Ramos (cell line): ENCODE results near the gene GYPB.
"Not testable (repeated sequence)": the region's sequence is repeated elsewhere in the genome, so short reads cannot be mapped to it uniquely, and the experiment has no call there.

Experiments used
- in situ Hi-C: fragments of 300-500 bp; cut with MboI; formaldehyde crosslinking; loops from one replicate; pipeline ENCODE4 v1.14.3; 2022; ENCODE audit warnings: low sequenced_read_pairs; ENCODE audit not compliant: unreplicated experiment

GYPB gene

DNA sequence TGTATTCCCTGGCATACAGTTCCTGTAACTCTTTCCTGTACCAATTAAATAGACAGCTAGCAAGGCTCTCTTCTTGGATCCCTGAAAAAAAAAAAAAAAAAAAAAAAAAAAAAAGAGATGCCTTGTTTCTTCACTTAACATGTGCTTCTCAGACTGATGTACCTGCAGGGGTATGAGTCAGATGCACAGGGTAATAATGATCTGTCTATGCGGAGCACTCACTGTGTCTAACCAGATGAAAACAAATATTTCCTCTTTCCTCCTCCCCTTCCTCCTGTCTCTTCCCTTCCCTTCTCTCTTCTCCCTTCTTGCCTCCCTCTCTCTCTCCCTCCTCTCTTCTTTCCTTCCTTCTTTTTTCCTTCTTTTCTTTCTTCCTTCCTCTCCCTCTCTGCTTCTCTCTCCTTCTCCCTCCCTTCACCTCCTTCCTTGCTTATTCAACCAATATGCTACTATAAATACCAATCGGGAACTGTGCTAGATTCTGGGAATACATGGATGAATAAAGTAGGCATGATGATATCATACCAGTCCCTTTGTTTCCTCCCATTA is 3.0 kb downstream of the GYPB start:
- in situ Hi-C loops, result not testable (repeated sequence)

DNA sequence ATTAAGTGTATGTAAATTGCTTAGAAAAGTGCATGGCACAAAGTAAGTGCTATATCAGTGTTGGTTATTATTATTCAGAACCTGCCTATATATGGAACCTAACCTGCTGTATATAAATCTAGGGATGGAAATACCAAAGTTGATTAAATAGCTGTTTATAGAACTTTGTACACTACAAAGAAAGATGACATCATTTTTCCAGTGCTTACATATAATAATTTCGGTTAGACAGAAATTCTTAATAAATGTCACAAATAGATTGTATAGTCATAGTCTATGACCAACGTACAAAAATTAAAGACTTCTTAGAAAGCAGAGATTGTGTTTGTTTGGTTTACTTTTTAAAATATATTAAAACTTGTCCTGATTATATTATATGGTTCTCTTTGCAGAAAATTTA is 4.4 kb downstream of the GYPB start:
- in situ Hi-C loops, result no loop called here

DNA sequence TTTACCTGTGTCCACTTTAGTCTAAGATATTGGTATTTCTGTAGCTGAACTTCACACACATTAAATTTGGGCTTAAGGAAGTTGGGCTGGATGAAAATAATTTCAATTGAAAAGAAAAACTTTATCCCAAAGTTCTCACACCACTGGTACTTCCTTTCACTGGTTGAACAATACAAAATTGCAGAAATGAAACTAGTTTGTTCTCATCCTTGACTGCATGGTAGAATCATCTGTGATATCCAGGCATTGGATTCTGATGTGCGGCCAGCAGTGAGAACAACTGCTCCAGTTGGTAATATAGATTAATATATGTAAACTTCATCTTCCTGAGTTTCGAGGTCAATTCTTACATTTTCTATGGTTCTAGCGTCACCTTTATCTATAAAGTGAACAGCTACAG is 10.6 kb downstream of the GYPB start:
- in situ Hi-C loops, result not testable (repeated sequence)

DNA sequence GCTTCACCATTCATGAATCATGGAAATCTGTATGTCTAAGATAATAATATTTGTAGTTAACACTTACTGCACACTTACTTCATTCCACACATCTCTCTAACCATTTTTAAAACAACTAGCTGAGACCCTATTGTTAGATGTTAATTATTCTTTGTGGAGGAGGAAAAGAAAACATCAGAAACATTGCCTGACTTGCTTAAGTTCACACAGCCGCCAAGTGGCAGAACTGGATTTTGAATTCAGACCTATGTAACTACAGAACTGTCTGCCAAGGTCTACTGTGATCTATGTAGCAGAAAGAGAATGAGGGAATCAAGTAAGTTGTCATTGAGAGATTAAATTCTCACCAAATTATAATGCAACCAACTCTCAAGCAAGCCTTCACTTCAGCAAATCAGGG is 11.2 kb downstream of the GYPB start:
- in situ Hi-C loops, result not testable (repeated sequence)

DNA sequence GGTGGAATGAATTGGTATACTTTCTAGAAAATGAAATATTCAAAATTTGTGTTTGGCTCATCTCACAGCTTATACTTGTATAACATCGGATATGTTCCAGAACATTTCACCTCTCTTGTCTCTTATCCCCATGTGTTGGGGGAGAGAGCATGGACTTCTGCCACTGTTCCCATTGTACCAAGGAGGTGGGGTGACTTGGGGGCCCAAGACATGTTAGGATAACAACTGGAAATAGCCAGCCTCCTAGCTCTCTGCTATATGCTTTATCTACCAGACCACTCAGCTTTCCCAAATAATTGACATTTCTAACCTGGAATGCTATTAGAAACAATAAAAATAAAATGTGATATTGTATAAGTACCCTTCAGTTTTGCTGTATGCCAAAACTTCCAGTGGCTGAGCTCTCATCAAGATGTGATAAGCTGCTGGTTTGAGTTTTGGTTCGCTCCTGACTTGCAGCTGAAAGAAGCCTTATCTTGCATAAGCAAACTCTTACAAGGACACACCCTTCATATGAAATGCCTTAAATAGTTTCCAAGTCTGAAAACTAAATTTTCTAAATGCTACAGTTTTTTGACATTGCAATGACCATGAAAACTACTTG is 12.9 kb downstream of the GYPB start:
- in situ Hi-C loops, result not testable (repeated sequence)

DNA sequence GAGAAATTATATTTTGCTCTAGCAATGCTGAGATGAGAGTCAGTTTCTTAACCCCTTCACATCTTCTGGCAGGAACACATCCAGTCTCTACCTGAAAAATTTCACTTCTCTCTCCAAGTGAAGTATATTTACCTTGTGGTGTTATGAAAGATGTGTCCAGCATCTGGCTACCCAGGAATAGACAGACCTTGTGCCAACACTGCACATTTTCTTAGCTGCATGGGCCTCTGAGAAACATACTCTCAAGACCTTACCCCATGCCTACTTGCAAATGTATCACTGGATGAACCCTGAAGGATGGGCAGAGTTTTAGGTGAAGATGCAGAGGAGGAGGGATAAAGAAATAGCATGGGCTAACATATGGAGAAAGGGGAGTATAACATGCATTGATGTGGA is 13.6 kb downstream of the GYPB start:
- in situ Hi-C loops, result not testable (repeated sequence)

DNA sequence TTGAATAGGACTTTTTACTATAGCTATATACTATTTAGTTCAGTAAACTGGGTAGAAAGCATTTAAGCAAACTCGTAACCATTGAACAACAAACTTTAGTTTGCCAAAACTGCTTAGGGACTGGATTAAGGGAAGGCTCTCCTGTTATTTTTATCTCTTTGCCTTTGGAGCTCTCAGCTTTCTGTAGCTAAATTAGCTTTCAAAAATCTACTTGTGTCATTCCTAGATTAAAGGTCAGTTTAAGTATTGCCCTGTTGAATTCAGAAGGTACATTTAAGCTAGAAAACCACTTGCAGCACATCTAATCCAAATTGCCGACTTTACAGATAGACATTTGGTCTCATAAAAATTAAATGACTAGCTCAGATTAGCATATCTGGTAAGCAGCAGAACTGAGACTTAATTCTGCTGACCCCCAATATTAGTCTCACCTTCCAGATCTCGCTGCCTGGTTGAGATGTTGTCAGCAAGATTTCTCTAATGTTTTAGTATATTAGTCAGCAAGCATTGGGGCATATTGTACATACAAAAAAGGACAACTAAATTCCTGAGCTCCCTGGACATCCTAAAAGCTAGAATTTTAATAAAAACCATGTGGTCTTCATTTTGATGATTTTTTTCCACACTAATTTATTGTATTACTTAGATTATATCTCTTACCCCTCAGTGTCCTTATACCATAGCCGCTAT is 14.2 kb downstream of the GYPB start:
- in situ Hi-C loops, result not testable (repeated sequence)

DNA sequence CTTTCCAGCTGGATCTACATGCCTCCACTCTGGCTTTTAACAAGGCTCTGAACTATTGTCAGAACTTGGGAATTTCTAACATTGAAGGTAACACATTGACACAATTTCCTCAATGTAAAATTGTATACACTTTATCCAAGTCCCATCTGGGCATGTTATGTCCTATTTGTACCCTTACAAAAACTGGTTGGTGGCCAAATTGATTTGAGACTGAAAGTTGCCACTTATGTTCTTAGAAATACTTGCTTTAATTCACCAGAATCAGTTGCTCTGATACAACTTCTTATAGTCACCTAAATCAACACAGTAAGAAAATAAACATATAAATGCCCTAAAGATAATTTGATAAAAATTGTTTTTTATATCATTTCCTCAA is 15.3 kb downstream of the GYPB start:
- in situ Hi-C loops, result not testable (repeated sequence)

DNA sequence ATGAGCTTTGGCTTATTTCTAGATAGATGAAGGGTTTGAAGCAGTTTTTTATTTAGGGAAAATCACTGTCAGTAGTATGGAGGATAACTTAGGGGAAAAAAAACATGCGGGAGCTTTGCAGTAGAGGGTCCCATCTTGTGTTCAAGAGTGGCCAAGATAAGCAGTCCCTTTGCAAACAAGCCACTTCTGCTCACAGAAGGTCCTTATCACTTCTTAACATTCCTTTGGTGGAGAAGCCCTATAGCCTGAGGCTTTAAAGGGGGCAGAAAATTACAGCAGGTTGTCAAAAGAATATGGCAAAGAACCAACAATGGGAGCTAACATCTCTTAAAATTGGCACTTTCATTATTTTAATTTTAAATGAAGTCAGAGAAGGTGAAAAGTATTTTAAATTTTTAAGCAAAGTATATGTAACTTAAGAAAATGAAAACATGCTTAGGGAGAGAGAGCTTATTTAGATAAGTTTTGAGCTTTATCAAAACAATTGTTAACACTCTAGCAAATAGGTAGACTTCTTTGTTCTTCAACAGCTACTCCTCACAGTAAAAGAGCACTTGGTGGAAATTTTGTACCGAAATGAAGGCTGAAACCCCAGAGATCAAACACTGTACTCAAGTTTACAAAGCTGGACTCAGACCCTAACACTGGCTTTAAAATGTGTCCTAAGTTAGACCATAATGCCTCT is 15.8 kb downstream of the GYPB start:
- in situ Hi-C loops, result not testable (repeated sequence)

DNA sequence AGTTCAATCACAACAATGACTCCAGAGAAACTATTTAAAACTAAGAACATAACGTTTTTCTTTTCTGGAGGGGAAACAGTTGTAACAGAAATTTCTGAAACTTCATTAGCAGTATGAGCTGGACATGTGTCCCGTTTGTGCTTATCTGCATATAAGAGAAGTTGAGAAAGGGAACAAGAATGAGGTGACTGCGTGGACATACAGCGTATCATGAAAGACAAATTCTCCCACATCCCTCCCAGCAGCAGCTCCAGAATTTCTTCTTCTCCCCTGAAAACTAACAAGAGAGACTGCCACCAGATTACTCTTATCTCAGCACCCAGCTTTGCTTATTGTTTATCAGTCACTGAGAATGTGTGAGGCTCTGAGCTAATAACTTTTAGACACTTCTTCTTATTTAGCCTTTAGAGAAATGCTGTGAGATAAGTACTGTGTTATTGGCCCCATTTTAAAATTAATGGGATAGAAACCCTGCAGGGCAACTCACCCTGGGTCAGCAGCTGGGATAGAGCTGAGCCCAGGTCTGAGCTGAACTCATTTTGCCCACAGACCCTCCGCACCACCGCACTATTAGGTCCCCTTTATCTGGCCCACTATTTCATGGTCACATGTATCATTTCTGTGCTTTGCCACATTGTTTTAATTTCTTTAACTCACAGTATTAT is 18.7 kb downstream of the GYPB start:
- in situ Hi-C loops, result not testable (repeated sequence)

DNA sequence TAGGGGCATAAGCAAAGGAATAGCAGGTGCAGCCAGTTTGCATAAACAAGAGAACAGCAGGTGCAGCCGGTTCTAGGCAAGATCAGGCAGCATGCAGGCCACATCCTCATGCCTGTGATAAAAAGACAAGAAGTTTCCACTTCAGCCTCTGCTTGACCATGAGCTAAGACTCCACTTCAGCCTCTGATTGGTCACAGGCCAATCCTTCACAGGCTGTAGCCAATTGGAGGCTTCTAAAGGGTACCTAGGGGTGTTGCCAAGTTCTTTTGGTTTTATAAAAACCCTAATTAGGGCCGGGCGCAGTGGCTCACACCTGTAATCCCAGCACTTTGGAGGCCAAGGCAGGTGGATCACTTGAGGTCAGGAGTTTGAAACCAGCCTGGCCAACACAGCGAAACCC is 23.0 kb downstream of the GYPB start:
- in situ Hi-C loops, result not testable (repeated sequence)

DNA sequence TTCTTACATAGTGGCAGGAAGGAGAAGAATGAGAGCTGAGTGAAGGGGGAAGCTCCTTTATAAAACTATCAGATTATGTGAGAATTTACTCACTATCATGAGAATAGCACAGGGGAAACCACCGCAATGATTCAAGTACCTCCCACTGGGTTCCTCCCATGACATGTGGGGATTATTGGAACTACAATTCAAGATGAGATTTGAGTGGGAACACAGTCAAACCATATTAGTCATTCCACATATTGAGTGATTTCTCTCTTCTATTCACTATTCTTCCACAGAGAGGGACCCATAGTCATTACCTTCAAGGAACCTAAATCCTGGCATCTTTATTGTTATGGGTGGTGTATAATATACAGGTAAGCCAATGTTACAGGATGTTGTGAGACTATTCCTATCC is 27.4 kb downstream of the GYPB start:
- in situ Hi-C loops, result not testable (repeated sequence)

DNA sequence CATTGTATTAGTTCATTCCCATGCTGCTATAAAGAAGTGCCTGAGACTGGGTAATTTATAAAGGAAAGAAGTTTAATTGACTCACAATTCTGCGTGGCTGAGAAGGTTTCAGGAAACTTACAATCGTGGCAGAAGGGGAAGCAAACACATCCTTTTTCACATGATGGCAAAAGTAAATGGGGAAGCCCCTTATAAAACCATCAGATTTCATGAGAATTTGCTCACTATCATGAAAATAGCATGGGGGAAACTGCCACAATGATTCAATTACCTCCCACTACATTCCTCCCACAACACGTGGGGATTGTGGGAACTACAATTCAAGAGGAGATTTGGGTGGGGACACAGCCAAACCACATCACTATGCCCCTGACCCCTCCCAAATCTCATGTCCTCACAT is 28.5 kb downstream of the GYPB start:
- in situ Hi-C loops, result not testable (repeated sequence)

DNA sequence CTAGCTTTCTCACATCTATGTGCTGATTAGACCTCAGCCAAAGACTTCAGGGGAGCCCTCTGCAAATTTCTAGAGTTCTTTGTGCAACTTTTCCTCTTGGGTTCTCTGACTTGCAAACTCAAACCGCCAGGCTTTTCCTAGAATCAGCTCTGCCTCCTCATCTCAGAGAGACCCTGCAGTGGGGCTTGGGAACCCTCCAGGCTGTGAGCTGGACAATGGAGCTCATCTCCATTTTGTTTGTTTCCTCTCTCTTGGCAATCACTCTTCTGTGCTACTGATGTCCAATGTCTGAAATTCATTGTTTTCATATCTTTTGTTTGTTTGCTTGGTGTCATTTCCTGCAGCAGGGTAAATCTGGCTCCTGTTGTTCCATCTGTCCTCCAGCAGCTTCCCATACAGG is 33.0 kb downstream of the GYPB start:
- in situ Hi-C loops, result no loop called here

DNA sequence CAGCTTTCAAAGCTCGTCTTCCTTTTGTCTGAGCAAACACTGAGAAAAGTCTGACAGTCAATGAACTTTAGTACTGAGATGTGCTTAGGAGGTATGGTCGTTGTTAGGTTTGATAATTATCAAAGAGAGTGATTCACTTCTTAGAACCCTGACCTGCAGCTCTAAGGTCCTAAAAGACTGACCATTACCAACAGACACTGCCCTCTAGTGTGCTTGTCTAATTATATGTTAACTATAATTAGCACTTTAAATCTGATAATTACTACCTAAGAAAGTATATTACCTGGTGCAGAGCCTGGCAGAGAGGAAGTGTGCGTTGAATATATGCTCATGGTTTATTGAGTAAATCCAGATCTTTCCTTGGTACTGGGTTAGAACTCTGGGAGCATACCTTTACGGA is 38.4 kb downstream of the GYPB start:
- in situ Hi-C loops, result not testable (repeated sequence)

DNA sequence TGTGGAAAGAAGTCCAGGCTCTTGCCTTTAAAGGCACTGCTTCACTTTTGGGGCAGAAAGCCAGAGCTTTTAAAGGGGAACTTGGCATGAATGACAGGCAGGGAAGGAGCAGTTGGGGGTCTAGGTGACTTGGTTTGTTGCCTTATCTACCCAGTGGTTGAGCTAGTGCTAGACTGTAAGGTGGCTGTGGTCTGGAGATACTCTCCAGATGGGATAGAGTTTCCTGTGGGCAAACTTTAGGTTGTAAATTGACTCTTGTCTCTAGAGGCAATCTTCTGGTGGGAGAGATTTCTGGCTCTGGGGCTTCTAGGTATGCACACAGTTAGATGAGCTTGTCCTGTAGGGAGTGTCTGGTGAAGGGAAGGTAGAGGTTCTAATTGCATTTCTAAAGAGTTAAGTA is 43.7 kb downstream of the GYPB start:
- in situ Hi-C loops, result not testable (repeated sequence)

DNA sequence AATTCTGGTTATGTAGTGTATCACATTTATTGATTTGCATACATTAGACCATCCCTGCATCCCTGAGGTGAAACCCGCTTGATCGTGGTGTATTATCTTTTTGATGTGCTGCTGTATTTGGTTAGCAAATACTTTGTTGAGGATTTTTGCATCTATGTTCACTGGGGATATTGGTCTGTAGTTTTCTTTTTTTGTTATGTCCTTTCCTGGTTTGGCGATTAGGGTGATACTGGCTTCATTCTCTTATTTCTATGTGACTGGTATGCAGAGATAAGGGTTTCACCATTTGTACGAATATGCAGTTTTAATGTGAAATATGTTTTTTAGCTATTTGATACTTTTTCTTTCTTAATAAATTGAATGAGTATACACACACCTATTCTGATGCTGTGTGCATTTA is 45.2 kb downstream of the GYPB start:
- in situ Hi-C loops, result not testable (repeated sequence)

DNA sequence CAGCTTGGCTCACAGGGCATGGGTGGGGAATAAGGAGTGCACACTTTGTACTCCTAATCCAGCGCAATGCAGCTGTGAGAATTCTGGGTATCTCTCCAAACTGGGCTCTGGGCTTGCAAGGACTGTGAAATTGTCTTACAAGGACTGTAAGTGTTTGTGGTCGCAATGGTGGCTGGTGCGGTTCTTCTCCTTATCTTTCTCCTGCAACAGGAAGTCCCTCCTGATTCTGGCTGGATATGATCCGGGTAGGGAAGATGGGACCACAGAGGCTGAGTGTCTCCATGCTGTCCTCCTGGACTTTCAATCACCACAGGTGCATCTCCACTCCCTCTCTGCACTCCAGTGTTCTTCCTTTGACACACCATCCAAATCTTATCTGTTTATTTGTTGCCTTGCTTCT is 58.1 kb downstream of the GYPB start:
- in situ Hi-C loops, result no loop called here

DNA sequence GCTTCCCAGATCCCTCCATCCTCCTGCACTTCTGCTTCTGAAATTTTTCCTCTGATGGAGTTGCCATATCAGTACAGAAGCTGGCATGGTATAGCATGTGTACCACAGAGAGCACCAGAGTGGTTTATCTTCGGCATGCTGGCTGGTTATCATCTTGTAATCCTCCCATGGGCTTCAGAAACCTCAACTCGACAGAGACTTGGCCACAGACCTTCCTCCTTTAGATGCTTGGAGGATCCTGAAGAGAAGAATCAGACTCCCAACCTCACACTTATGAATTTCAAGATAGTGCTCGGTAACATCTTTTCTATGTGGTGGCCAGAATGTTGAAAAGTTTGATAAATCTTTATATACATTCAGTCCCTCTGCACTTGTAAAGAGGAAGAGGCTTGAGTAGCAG is 63.9 kb downstream of the GYPB start:
- in situ Hi-C loops, result not testable (repeated sequence)

DNA sequence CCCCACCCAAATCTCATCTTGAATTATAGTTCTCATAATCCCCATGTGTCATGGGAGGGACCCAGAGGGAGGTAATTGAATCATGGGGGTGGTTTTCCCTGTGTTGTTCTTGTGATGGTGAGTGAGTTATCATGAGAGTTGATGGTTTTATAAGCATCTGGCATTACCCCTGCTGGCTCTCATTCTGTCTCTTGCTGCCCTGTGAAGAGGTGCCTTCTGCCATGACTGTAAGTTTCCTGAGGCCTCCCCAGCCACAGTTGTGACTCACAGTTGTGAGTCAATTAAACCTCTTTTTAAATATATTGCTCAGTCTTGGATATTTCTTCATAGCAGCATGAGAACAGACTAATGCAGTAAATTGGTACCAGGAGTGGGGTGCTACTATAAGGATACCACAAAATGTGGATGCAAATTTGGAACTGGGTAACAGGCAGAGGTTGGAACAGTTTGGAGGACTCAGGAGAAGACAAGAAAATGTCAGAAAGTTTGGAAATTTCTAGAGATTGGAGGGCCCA is 67.7 kb downstream of the GYPB start:
- in situ Hi-C loops, result not testable (repeated sequence)

DNA sequence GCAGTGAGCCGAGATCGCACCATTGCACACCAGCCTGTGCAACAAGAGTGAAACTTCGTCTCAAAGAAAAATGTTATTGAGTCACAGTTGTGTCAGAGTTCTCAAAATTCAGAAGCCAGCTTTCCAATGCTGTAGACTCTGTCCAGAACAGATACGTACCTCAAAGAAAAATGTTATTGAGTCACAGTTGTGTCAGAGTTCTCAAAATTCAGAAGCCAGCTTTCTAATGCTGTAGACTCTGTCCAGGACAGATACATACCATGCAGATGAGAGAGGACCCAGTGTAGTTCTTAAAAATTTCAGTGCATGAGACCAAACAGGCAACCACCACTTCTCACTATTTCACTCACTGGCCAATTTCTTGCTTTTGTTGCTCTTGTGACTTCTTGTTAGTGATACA is 68.2 kb downstream of the GYPB start:
- in situ Hi-C loops, result not testable (repeated sequence)
